Colonic mucosa (tissue), 4 donors: ENCODE measurements around the gene MACROD2. TPM values are rescaled to one million over a fixed set of nuclear protein-coding genes. Genes with fewer than 3 reads are reported as not detected.

Source experiments
- DNase-seq: peaks from one replicate; pipeline ENCODE4 v3.0.0-alpha.2; 2020
- H3K27ac ChIP-seq: fragments of 200-600 bp; one replicate; pipeline ENCODE4 v1.8.0; 2021
- H3K27me3 ChIP-seq: fragments of 200-600 bp; one replicate; pipeline ENCODE4 v1.8.0; 2021
- H3K36me3 ChIP-seq: fragments of 200-600 bp; one replicate; pipeline ENCODE4 v1.8.0; 2021
- H3K4me1 ChIP-seq: fragments of 200-600 bp; one replicate; pipeline ENCODE4 v1.8.0; 2021; ENCODE audit warnings: mild to moderate bottlenecking
- H3K4me3 ChIP-seq: fragments of 200-600 bp; one replicate; pipeline ENCODE4 v1.8.0; 2021
- H3K9ac ChIP-seq, 2 donors: one replicate each; pipeline ENCODE4 v1.7.0; 2013; ENCODE audit warnings: control low read depth in 2 of 2, low read depth in 2 of 2, low read length in 2 of 2
- H3K9me3 ChIP-seq: fragments of 200-600 bp; one replicate; pipeline ENCODE4 v1.8.0; 2021
- CTCF ChIP-seq: fragments of 200-600 bp; IDR thresholded peaks from one replicate; pipeline ENCODE4 v1.8.0; 2022; ENCODE audit warnings: antibody characterized with exemption, mild to moderate bottlenecking
- intact Hi-C: fragments of 100-400 bp; cut with DNase I; formaldehyde crosslinking; loops from one replicate; pipeline ENCODE4 v1.14.1; 2022
- total RNA-seq, 2 donors: library from RNA; stranded (reverse); fragmentation: NEBNext Ultra II Directional in 1 of 2; extraction: Animal tissue kit (Norgen Biotek cat#: 25700) in 1 of 2; gene quantifications; one replicate each; pipeline ENCODE4 v1.2.1, GENCODE V29; 2021
- donor health status: healthy.
- donor health status: DM: no; HTN: no; CAD: no.
- donor health status: DM: no; HTN: no; CAD: no.

The MACROD2 gene
- total RNA-seq, 2 donors from 2014 or later = 3.2 to 3.3 TPM

- Histone ChIP-seq H3K27me3 (no peaks in the 10 kb centered on the region), H3K27ac (no peak overlapping the region), H3K36me3 (no peaks in the 10 kb centered on the region), H3K9ac (no peak overlapping the region), H3K9me3 (no peaks in the 10 kb centered on the region), H3K4me3 (no peak overlapping the region), H3K4me1 (no peaks in the 10 kb centered on the region)
- intact Hi-C loops = no loop called here
- DNase-seq = no peak
- TF ChIP-seq CTCF = no peak
Observed at GRCh38 chr20:14881518-14881917, 886.2 kb downstream of the MACROD2 start.

- Histone ChIP-seq H3K27me3 (no peaks in the 10 kb centered on the region), H3K36me3 (no peaks in the 10 kb centered on the region), H3K9me3 (no peaks in the 10 kb centered on the region), H3K4me1 (no peaks in the 10 kb centered on the region), H3K9ac (no peak overlapping the region), H3K27ac (no peak overlapping the region), H3K4me3 (no peak overlapping the region)
- intact Hi-C loops = no loop called here
- DNase-seq = no peak
- no peak for TF ChIP-seq CTCF
Observed at GRCh38 chr20:14882157-14882556, 886.8 kb downstream of the MACROD2 start.

GRCh38 chr20:14882846-14883245 lies 887.5 kb downstream of the MACROD2 start:
- no peak for TF ChIP-seq CTCF
- Histone ChIP-seq H3K4me1 (no peaks in the 10 kb centered on the region), H3K27ac (no peak overlapping the region), H3K4me3 (no peak overlapping the region), H3K36me3 (no peaks in the 10 kb centered on the region), H3K9ac (no peak overlapping the region), H3K9me3 (no peaks in the 10 kb centered on the region), H3K27me3 (no peaks in the 10 kb centered on the region)
- intact Hi-C loops = no loop called here
- DNase-seq = no peak

GRCh38 chr20:14883324-14883723 lies 888.0 kb downstream of the MACROD2 start:
- intact Hi-C loops = no loop called here
- H3K4me3 ChIP-seq = no peak overlapping the region
- no peak overlapping the region for H3K27ac ChIP-seq
- TF ChIP-seq CTCF = no peak
- no peaks in the 10 kb centered on the region for H3K36me3 ChIP-seq
- H3K9me3 ChIP-seq = no peaks in the 10 kb centered on the region
- H3K9ac ChIP-seq = no peak overlapping the region
- DNase-seq = no peak
- no peaks in the 10 kb centered on the region for H3K4me1 ChIP-seq
- no peaks in the 10 kb centered on the region for H3K27me3 ChIP-seq

GRCh38 chr20:14885661-14886060 lies 890.3 kb downstream of the MACROD2 start:
- no peak for DNase-seq
- Histone ChIP-seq H3K9ac (no peak overlapping the region), H3K36me3 (no peaks in the 10 kb centered on the region), H3K27me3 (no peaks in the 10 kb centered on the region), H3K4me3 (no peak overlapping the region), H3K27ac (no peak overlapping the region), H3K4me1 (no peaks in the 10 kb centered on the region), H3K9me3 (no peaks in the 10 kb centered on the region)
- TF ChIP-seq CTCF = no peak
- intact Hi-C loops = no loop called here

GRCh38 chr20:14888134-14888533 lies 892.8 kb downstream of the MACROD2 start:
- no peak for TF ChIP-seq CTCF
- no peak overlapping the region for H3K9ac ChIP-seq
- H3K9me3 ChIP-seq = no peaks in the 10 kb centered on the region
- H3K27me3 ChIP-seq = no peaks in the 10 kb centered on the region
- DNase-seq = no peak
- intact Hi-C loops = no loop called here
- H3K4me3 ChIP-seq = no peak overlapping the region
- no peak overlapping the region for H3K27ac ChIP-seq
- no peaks in the 10 kb centered on the region for H3K4me1 ChIP-seq
- H3K36me3 ChIP-seq = no peaks in the 10 kb centered on the region
